ENCODE results near the gene CCDC134.
A peak's percentile ranks its signal among the peaks of the same experiment; 100 is the strongest.

The CCDC134 gene

DNA sequence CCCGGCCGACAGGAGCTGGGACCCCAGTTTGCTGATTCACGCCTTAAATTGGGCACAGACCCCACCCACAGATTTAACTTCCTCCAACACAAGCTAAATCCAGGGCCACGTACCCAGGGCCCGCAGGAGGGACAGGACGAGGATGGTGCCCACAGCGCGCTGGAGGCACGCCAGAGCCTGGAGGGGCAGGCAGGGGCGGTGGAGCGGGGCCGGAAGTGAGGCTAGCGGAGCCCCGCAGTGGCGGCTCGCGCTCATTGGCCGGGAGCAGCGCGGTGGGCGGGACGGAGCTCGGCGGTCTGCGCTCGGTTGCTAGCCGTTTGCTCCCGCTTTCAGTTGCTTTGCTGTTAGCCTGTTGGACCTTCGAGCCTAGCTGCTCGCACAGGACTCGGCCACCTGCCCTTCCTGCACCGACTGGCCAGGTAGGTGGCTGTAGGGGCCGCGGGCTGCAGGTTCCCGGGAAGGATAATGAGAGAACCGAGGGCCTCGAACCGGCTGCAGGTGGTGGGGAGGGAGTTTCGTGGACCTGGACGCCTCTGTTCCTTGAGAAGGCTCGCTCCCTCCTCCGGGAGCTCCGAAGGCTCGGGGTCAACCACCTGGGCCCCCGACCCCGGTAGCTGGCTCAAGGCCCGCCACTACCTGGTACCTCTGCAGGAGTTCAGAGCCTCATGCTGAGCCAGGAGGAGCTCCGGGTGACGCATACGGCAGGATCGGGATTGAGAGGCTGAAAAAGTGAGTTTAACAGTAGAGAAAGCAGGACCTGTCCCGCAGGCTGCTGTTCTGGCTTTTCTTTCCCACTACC lies at the start of gene CCDC134:
TSS of gene CCDC134 (plus strand) at position 332 of the 799 bp plus-strand sequence. CDS start 8,212 bp downstream, outside the sequence.
- peak; percentile 92 for DNase-seq

- no peak for DNase-seq
These were observed 48.2 kb upstream of the CCDC134 start for GRCh38 chr22:41752011-41752970.

GRCh38 chr22:41753984-41754383 lies 46.5 kb upstream of the CCDC134 start:
- DNase-seq = no peak

DNA sequence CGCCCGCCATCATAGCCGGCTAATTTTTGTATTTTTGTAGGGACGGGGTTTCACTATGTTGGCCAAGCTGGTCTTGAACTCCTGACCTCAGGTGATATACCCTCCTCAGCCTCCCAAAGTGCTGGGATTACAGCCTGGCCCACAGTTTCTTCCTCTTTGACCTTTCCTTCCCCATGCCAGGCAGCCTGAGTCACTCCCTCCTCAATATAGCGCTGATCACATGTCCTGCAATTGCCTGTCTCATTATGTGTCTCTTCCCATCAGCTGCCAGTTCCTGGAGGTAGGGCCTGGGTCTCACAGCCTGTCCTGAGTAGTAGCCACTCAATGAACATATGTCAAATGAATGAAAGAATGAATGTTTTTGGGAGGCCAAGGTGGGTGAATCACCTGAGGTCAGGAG lies 43.0 kb upstream of the CCDC134 start:
- no peak for DNase-seq

- no peak for DNase-seq
These were observed 42.2 kb upstream of the CCDC134 start for GRCh38 chr22:41758231-41758630.

DNA sequence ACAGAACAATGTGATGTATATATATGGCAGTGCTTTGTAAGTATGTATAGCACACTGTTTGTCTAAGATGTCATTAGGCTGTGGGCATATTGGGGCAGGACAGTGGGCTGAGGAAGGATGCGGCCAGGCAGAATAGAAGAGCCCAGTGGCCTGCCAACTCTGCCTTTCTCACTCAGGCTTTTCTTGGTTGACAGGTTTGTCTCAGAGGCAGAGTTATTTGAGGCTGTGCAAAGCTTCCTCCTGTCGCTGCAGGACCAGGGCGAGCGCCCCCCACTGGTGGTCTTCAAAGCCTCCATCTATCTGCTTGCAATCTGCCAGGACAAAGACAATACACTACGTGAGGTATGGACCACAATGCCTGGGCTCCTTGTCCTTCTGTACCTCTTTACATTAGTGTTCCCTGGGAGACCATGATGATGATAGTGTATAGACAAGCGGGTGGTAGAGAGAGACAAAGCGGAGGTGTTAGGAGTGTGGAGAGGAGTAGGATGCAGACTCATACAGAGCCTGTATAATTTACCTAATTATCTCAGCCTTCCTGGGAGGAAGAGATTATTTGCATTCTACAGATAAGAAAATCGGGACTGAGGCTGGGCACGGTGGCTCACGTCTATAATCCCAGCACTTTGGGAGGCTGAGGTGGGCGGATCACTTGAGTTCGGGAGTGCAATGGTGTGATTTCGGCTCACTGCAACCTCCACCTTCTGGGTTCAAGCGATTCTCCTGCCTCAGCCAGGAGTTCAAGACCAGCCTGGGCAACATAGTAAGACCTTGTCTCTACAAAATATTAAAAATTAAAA lies 37.3 kb upstream of the CCDC134 start:
- DNase-seq = peak; percentile 29

DNA sequence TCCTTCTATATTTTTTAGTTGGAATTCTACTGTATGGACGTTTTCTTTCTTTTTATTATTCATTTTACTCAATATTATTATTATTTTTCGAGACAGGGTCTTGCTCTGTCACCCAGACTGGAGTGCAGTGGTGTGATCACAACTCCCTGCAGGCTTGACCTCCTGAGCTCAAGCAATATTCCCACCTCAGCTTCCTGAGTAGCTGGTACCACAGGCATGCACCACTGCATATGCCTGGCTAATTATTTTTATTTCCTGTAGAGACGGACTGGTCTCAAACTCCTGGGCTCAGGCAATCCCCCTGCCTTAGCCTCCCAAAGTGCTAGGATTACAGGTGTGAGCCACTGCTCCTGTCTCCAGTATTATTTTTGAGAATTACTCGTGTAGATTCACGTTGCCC lies 34.0 kb upstream of the CCDC134 start:
- DNase-seq = no peak

DNA sequence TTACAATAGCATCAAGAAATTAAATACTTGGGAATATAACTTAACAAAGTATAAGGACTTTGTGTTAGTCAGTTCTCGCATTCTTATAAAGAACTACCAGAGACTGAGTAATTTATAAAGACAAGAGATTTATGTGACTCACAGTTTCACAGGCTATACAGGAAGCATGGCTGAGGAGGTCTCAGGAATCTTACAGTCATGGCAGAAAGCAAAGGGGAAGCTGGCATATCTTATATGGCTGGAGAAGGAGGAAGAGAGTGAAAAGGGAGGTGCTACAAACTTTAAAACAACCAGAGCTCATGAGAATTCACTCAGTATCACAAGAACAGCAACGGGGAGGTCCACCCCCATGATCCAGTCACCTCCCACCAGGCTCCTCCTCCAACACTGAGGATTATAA lies 32.0 kb upstream of the CCDC134 start:
- DNase-seq = no peak

DNA sequence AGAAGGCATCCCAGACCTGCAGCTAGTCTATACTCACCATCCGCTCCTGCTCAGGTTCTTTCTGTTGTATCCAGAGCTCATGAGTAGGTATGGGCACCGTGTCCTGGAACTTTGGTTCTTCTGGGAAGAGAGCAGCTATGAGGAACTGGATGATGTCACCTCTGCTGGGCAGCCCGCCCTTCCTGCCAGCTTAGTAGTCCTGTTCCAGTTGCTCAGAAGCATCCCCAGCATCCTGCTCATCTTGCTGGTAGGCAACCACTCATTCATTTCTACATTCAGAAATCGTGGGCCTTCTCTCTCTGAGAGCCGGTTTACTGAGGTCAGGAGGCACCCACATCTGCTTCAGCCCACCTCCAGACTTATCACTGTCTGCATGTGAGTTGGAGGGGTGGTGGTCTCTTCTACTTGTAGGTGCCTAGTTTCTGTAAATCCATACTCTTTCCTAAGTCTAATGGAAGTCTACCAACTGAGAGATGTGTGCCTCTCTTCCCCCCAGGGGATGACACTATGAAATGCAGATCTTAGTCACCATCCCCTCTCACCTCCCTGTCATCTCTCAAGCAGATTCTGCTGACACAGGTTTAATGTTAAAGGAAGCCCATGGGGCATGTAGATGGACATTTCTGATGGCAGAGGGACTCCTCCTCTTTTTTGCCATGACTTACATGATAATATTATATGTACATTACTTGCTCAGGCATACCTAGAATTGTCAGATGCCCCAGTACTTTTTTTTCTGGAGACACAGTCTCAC lies 29.6 kb upstream of the CCDC134 start:
- no peak for DNase-seq

DNA sequence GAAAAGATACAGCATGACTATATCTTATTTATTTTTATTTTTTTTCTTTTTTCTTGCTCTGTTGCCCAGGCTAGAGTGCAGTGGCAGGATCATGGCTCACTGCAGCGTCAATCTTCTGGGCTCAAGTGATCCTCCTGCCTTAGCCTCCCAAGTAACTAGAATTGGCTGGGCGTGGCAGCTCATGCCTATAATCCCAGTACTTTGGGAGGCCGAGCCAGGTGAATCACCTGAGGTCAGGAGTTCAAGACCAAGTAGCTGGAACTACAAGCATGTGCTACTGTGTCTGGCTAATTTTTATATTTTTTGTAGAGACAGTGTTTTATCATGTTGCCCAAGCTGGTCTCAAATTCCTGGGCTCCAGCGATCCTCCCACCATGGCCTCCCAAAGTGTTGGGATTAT lies 28.3 kb upstream of the CCDC134 start:
- DNase-seq = no peak

DNA sequence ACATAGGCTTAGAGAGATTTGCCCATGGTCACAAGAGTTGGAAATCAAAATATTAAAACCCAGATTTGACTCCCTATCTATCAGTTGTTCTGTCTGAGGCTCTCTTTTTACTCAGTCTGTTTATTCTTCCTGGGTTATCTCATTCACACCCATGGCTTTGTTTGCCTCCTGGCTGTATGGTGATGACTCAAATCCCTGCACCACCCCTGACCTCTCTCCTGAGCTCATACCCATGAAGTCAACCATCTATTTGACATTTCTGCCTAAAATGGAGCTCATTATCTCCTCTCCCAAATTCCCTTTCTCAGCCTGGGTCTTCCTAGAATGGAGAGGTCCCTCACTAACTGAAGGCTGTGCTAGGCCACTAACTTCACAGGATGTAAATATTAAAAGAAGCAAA lies 27.8 kb upstream of the CCDC134 start:
- DNase-seq = no peak

- no peak for DNase-seq
These were observed 25.1 kb upstream of the CCDC134 start for GRCh38 chr22:41775338-41775737.

DNA sequence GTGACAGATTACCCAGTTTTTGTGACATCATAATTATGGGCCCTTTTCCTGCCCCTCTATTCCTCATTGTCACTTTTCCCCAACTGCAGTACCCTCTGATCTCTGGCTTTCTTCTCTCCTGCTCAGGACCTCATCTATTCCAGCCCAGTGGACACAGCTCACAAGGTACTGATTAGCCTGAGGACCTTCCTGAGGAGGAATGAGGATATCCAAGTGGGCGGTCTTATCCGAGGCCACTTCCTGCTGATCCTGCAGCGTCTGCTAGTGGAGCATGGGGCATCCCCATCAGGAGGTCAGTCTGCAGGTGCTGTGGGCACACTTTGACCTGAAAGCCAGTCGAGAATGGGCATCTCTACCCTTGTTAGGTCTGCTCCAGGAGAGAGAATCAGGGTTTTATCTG lies 24.5 kb upstream of the CCDC134 start:
- no peak for DNase-seq

GRCh38 chr22:41776381-41776780 lies 24.1 kb upstream of the CCDC134 start:
- no peak for DNase-seq

- no peak for DNase-seq
These were observed 22.6 kb upstream of the CCDC134 start for GRCh38 chr22:41777749-41778425.

DNA sequence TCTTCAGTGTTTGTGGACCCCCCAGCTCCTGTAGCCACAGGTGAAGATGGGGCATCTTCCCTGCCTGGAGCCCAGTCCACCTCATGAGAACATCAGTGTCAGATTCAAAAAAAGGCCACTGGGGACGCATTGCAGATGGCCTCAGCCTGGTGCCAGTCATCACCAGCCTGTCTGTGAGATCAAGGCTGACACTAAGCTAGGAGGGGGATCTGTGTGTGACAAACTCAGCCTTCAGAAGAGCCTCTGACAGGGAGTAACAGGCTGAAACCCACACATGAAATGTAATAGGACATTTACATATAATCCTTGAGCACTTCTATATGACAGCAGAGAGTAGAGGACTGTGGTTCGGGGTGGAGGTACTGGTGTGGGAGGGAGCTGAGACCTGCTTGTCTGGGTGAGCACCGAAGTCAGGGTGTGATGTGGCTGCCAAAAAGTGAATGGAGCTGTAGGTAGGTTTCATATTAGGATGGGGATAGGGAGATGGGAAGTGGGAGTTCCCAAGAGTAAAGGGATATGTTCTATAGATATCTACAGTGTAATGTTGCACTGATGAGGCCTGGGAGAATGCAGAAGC lies 20.5 kb upstream of the CCDC134 start:
- peak; percentile 21 for DNase-seq

DNA sequence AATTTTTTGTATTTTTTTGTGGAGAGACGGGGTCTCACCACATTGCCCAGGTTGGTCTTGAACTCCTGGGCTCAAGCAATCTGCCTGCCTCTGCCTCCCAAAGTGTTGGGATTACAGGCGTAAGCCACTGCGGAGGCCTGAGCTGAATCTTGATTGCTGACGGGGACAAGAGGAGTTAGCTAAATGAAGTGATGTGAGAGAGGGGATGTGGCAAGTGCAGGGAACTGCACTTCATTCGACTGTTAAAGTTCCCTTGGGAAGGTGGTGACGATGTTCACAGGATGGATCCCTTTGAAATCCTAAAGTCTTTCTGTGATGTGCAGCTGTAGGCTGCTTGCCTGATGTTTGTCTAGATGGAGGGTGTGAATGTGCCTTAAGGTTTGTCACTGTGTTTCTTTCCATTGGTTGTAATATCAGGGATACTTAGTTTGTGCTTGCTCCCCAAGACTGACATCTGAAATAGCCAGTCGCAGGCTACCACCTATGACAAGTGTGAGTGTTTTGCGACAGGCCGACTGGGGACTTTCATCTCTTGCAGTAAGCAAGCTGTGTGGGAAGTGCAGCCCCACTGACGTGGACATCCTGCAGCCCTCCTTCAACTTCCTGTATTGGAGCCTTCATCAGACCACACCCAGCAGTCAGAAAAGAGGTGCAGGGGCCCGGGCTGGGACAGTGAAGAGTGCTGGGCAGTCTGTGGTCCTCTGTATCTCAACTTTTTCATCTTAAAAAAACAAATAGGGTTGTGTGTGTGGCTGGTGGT lies 19.6 kb upstream of the CCDC134 start:
- DNase-seq = peak; percentile 78

GRCh38 chr22:41781507-41781906 lies 19.0 kb upstream of the CCDC134 start:
- no peak for DNase-seq

DNA sequence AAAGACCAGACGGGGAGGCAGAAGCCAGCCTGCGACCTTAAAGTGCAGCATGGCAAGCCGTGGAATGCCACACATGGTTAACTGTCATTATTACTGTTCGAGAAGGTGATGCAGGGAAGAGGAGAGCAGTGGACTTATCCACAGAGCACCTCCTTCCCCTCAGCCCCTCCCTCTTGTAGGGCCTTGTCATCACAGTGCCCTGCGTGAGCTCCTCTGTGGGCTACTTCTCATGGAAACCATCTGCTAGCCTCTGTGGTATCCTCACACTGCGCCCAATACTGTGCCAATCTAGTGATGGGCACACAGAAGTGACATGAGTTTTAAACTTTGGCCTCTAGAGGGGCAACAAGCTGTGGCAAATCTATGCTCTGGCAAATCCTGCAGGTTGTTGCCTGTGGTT lies 18.2 kb upstream of the CCDC134 start:
- DNase-seq = peak; percentile 18

GRCh38 chr22:41782751-41783150 lies 17.7 kb upstream of the CCDC134 start:
- no peak for DNase-seq
